ENCODE data around the gene TMCC3.
"Not testable (repeated sequence)": the region's sequence is repeated elsewhere in the genome, so short reads cannot be mapped to it uniquely, and the experiment has no call there.

TMCC3 gene, protein sequence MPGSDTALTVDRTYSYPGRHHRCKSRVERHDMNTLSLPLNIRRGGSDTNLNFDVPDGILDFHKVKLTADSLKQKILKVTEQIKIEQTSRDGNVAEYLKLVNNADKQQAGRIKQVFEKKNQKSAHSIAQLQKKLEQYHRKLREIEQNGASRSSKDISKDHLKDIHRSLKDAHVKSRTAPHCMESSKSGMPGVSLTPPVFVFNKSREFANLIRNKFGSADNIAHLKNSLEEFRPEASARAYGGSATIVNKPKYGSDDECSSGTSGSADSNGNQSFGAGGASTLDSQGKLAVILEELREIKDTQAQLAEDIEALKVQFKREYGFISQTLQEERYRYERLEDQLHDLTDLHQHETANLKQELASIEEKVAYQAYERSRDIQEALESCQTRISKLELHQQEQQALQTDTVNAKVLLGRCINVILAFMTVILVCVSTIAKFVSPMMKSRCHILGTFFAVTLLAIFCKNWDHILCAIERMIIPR

DNA sequence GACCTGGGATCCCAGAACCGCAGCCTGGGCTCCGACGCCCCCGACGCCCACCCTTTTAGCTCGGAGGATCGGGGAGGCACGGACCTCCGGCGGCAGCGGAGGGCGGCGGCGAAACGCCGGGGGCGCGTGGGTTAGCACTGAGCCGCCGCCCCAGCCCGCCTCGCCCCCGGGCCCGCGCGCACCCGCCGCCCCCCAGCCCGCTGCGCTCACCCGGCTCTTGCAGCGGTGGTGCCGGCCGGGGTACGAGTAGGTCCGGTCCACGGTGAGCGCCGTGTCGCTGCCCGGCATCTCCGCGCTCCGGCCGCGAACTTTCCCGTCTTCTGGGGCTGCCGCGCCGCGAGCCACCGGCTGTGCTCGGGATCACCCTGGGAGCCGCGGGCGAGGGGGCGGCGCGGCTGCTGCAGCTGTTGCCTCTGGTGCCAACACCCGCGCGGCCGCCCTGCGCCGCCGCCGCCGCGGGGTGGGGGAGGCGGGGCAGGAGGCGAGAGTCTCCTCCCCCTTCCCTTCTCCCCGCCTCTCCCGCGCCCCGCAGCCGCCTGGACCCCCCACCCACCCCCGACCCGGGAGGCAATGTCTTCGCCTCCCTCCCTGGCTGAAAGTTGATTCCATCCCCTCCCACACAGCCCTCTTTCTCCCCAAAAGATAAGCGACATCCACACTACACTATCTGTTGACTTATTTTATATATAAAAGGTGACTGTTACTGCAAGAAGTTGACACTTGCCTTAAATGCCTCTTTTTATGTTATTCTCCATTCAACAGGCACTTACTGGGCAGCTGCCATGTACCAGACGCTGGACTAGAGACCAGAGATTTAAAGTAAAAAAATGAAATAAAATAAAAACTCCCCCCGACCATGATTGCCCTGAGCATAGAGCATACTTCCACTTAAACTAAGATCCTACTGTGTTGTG is at the start of gene TMCC3:
Gene TMCC3 (minus strand): TSS at position 415 of the 914 bp plus-strand sequence. CDS start 127 bp downstream, at position 288.
- Mint-ChIP-seq H3K4me3 (peak within 1 kb of the TSS; percentile 90 to 93), H3K9me3 (no peaks in the 10 kb centered on the region), H3K27ac (peak within 1 kb of the TSS; percentile 89), H3K27me3 (peaks cover 21 to 26% of the 10 kb centered on the region in 2 donors), H3K4me1 (peaks cover 15 to 28% of the 10 kb centered on the region in 2 donors), H3K36me3 (peaks cover 14 to 40% of the 10 kb centered on the region in 2 donors)
- DNase-seq (no peak), ATAC-seq (replicated peaks) (peak; percentile 76 to 79)

DNA sequence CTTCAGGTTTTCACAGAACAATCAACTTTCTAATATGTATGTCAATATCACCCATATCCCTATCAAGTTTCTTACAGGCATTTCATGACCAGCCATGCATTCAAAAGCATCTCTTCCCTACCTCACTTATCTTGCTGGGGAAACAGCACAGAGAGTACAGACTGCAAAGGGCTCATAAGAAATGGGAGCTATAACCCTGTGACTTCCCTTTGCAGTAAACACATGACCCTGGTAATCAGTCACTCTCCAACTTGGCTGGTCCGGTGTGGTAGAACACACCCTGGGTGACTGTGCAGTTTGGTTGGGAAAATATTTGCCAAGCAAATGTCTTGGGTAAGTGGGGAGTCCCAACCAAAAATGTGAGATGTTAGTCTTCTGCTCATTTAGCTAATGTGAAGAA is 49.4 kb upstream of the TMCC3 start:
- Mint-ChIP-seq H3K27ac (peak overlapping the region; percentile 6), H3K4me1 (peaks cover 12 to 35% of the 10 kb centered on the region in 2 donors), H3K27me3 (no peaks in the 10 kb centered on the region), H3K4me3 (no peak overlapping the region), H3K36me3 (peaks cover 22 to 67% of the 10 kb centered on the region in 2 donors), H3K9me3 (peaks cover 0 to 6% of the 10 kb centered on the region in 2 donors)
- DNase-seq (no peak), ATAC-seq (replicated peaks) (peak; percentile 53 to 81)

DNA sequence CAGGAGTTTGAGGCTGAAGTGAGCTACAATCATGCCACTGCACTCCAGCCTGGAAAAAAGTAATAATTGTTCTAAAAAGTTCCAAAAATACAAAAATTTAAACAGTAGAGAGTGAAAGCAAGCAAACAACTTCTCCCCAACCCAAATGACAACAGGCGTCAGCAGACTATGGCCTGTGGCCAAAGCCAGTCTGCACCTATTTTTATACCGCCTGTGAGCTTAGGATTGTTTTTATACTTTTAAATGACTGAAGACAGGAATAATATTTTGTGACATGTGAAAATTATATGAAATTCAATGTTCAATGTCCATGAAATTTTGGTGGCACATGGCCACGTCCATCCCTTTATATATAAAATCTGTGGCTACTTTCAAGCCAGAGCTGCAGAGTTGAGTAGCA is 48.2 kb upstream of the TMCC3 start:
- peaks cover 13 to 27% of the 10 kb centered on the region in 2 donors for H3K4me1 Mint-ChIP-seq
- no peaks in the 10 kb centered on the region for H3K27me3 Mint-ChIP-seq
- peaks cover 20 to 61% of the 10 kb centered on the region in 2 donors for H3K36me3 Mint-ChIP-seq
- H3K27ac Mint-ChIP-seq, result peak overlapping the region; percentile 14
- no peak overlapping the region for H3K4me3 Mint-ChIP-seq
- ATAC-seq (replicated peaks) (no peak), DNase-seq (no peak)
- H3K9me3 Mint-ChIP-seq, result peaks cover 0 to 6% of the 10 kb centered on the region in 2 donors

DNA sequence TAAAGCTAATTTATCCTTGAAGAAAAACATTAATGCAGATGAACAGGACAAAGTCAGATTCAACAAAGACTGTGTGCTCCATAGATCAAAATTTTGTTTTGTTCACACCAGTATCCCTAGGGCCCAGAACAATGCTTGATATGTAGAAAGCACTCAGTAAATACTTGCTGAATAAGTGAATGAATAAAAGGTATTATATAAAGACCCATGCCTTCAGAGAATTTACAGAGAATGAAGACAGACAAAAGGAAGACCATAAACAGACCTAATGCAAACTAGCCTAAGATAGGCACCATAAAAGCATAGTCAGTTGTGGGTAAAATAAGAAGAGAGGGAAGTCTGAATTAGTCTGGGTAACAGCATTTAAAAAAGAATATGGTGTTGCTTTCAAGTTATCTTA is 47.3 kb upstream of the TMCC3 start:
- H3K27ac Mint-ChIP-seq, result no peak overlapping the region
- ATAC-seq (replicated peaks) (no peak), DNase-seq (no peak)
- H3K9me3 Mint-ChIP-seq, result peaks cover 0 to 6% of the 10 kb centered on the region in 2 donors
- peaks cover 24 to 67% of the 10 kb centered on the region in 2 donors for H3K36me3 Mint-ChIP-seq
- no peak overlapping the region for H3K4me3 Mint-ChIP-seq
- H3K4me1 Mint-ChIP-seq, result peaks cover 15 to 27% of the 10 kb centered on the region in 2 donors
- no peaks in the 10 kb centered on the region for H3K27me3 Mint-ChIP-seq

DNA sequence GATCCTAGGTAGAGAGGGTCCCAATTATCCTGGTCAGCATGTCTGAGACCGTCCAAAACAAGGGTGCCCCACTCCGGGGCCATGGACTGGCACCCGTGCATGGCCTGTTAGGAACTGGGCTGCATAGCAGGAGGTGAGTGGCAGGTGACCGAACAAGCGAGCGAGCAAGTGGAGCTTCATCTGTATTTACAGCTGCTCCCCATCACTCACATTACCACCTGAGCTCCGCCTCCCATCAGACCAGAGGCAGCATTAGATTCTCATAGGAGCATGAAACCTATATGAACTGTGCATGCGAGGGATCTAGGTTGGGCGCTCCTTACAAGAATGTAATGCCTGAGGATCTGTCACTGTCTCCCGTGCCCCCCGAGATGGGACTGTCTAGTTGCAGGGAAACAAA is 44.4 kb upstream of the TMCC3 start:
- Mint-ChIP-seq H3K4me1 (peaks cover 6 to 7% of the 10 kb centered on the region in 2 donors), H3K4me3 (no peak overlapping the region), H3K27me3 (no peaks in the 10 kb centered on the region), H3K9me3 (peaks cover 0 to 4% of the 10 kb centered on the region in 2 donors), H3K27ac (no peak overlapping the region), H3K36me3 (peaks cover 18 to 44% of the 10 kb centered on the region in 2 donors)
- ATAC-seq (replicated peaks), result no peak
- no peak for DNase-seq

DNA sequence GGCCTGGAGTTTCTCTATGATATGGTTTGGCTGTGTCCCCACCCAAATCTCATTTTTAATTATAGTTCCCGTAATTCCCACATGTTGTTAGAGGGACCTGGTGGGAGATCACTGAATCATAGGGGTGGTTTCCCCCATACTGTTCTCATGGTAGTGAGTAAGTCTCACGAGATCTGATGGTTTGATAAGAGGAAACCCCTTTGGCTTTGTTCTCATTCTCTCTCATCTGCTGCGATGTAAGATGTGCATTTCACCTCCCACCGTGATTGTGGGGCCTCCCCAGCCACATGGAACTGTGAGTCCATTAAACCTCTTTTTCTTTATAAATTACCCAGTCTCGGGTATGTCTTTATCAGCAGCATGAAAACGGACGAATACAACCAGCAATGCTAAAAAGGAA is 42.5 kb upstream of the TMCC3 start:
- ATAC-seq (replicated peaks); H3K27me3 Mint-ChIP-seq; H3K4me1 Mint-ChIP-seq; H3K4me3 Mint-ChIP-seq; DNase-seq; H3K9me3 Mint-ChIP-seq: not testable (repeated sequence)
- Mint-ChIP-seq H3K27ac (peak overlapping the region; percentile 10), H3K36me3 (peaks cover 10 to 30% of the 10 kb centered on the region in 2 donors)

DNA sequence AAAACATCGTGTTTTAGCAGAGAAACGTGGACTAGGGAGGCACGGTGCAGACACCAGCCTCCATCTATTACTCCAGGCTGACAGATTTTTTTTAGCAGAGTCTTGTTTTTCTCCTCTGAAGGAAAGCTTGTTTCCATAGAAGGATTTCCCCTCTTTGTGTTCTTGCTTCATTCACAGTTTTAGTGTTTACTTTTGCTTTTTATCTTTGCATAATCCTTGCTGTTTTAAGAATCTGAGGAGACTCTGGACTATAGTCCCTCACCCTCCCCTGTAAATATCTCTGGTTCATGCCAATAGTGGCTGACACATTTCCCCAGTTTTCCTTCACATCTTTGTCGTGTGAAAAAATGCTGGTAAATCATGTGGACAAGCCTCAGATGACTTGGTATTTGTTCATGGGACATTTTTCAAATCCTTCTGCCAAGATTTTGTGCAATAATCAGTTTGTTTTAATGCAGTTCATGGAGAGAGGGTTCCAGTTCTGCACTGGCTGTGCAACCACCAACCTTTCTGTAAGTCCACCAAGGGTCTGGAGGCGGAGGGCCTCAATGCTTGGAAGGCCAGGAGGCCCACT is 39.9 kb upstream of the TMCC3 start:
- no peak for DNase-seq
- H3K4me3 Mint-ChIP-seq, result no peak overlapping the region
- no peak overlapping the region for H3K27ac Mint-ChIP-seq
- no peak for ATAC-seq (replicated peaks)
- H3K36me3 Mint-ChIP-seq, result peaks cover 10 to 11% of the 10 kb centered on the region in 2 donors
- H3K4me1 Mint-ChIP-seq, result peaks cover 0 to 7% of the 10 kb centered on the region in 2 donors
- H3K9me3 Mint-ChIP-seq, result no peaks in the 10 kb centered on the region
- H3K27me3 Mint-ChIP-seq, result no peaks in the 10 kb centered on the region

DNA sequence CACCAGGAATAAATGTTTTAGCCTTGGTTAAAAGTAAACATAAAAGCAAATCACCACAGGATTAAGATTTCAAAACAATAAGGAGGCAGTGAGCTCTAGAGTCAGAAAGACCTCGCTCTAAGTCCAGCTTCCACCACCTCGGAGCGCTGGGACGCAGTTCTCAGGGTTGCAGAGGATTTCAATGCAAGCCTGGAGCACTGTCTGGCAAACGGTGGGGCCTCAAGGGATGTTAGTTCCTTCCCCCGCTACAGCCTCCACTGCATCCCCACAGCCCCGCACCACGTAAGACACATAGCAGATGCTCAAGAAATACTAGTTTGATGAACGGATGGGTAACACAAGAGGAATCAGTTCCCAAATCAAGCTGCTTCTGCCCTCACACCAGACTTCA is 39.3 kb upstream of the TMCC3 start:
- Mint-ChIP-seq H3K36me3 (peaks cover 11 to 12% of the 10 kb centered on the region in 2 donors), H3K9me3 (no peaks in the 10 kb centered on the region), H3K4me3 (no peak overlapping the region), H3K4me1 (peaks cover 0 to 6% of the 10 kb centered on the region in 2 donors), H3K27me3 (no peaks in the 10 kb centered on the region), H3K27ac (no peak overlapping the region)
- ATAC-seq (replicated peaks) (no peak), DNase-seq (no peak)

DNA sequence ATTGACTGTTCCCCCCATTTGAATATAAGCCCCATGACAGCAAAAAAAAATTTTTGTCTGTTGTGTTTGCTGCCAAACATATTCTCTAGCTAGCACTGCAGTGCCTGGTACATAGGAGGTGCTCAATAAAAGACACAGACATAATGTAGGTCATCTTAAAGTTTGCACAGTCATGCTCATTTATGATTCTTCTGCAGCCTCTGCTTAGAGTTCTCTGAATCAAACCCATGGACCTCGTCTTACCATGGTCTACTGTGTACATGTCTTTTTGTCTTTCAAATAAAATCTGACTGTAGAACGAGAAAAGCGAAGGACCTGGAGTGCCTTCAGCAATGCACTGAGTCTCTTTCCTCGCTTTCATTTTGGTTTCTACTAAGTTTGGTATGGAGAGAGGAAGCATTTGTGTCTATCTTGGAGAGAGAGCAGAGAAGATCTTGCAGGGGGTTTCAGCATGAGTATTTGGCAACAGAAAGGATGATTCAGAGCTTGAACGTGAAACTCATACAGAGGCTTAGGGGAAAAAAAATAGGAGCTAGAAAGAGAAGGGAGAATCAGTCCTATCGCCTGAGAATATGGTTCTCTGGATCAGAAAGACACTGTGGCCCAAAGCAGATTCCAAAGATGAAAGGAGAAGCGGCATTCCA is 38.8 kb upstream of the TMCC3 start:
- no peak for DNase-seq
- Mint-ChIP-seq H3K27ac (no peak overlapping the region), H3K4me3 (no peak overlapping the region), H3K9me3 (no peaks in the 10 kb centered on the region), H3K27me3 (no peaks in the 10 kb centered on the region), H3K4me1 (peaks cover 0 to 4% of the 10 kb centered on the region in 2 donors), H3K36me3 (peaks cover 12 to 16% of the 10 kb centered on the region in 2 donors)
- ATAC-seq (replicated peaks), result peak in 1 of 2 donors; percentile 64

DNA sequence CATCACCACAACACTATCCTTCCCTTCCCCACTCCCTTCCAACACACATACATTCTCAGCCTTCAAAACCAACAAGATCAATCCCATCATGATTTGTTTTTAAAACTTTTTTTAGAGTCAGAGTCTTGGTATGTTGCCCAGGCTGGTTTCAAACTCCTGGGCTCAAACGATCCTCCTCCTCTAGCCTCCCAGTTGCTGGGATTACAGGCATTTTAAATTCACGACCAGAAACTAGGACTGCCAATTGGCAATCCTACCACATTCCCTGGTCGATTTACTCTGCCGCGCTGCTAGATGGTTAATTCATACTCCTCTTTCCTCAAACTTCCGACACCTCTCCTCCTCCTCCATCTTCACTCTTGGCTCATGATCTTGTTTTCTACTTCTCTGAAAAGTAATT is 37.5 kb upstream of the TMCC3 start:
- Mint-ChIP-seq H3K27me3 (no peaks in the 10 kb centered on the region), H3K9me3 (no peaks in the 10 kb centered on the region), H3K4me1 (peaks cover 4 to 8% of the 10 kb centered on the region in 2 donors), H3K4me3 (no peak overlapping the region), H3K27ac (no peak overlapping the region), H3K36me3 (peaks cover 10 to 15% of the 10 kb centered on the region in 2 donors)
- no peak for ATAC-seq (replicated peaks)
- DNase-seq, result no peak

DNA sequence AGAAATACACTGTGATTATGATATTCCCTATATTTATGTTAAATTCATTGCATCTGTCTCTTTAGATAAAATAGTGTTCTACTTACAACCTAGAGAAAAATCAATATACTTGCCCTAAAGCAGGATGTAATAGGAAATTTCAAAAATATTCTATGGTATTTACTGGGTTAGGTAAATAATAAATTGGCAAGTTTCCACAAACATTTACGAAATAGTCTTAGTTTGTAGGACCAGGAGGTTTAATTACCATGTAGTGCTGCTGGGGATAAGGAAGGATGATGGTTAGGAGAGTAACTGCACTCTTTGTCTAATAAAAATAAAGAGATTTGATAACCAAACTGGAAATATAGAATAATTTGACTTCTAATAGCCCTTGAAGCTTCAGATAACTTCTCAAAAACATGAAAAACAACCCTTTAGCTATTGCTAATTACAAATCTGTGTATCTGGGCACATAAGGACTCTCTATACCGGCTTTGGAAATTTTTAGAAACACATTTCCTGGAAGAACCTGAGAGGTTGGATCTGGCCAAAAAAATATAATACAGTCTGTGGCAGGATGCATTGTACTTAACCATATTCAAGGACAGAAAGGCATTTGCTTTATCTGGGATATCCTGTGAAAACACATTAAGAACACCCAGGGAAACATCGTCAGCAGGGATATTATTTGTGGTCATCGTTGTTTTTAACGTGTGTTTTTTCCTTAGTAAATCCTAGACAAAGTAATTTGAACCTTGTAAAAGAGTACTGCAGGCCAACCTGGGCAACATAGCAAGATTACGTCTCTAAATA is 36.7 kb upstream of the TMCC3 start:
- Mint-ChIP-seq H3K27me3 (no peaks in the 10 kb centered on the region), H3K4me1 (peaks cover 4 to 17% of the 10 kb centered on the region in 2 donors), H3K9me3 (no peaks in the 10 kb centered on the region), H3K36me3 (peaks cover 6 to 11% of the 10 kb centered on the region in 2 donors), H3K27ac (no peak overlapping the region), H3K4me3 (no peak overlapping the region)
- no peak for DNase-seq
- no peak for ATAC-seq (replicated peaks)

DNA sequence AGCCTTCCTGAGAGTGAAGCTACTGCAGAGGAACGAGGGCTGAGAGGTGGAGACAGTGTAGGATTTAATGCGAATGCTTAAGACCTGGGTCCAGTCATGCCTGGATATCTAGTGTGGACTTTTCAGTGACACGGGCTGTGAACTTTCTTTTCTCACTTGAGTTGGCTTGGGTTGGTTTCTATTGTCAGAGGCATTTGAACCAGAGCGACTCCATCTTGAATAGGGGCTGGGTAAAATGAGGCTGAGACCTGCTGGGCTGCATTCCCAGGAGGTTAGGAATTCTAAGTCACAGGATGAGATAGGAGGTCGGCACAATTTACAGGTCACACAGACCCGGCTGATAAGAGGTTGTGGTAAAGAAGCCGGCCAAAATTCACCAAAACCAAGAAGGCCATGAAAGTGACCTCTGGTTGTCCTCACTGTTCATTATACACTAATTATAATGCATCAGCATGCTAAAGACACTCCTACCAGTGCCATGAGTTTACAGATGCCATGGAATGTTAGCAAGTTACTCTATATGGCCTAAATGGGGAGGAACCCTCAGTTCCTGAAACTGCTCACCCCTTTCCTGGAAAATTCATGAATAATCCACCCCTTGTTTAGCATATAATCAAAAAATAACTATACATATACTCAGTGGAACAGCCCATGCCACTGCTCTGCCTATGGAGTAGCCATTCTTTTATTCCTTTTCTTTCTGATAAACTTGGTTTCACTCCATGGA is 34.2 kb upstream of the TMCC3 start:
- H3K4me1 Mint-ChIP-seq, result peaks cover 4 to 17% of the 10 kb centered on the region in 2 donors
- peaks cover 3 to 4% of the 10 kb centered on the region in 2 donors for H3K9me3 Mint-ChIP-seq
- H3K36me3 Mint-ChIP-seq, result peaks cover 7 to 26% of the 10 kb centered on the region in 2 donors
- ATAC-seq (replicated peaks) (no peak), DNase-seq (no peak)
- no peaks in the 10 kb centered on the region for H3K27me3 Mint-ChIP-seq
- H3K27ac Mint-ChIP-seq, result no peak overlapping the region
- H3K4me3 Mint-ChIP-seq, result no peak overlapping the region

Data from stimulated activated naive B cell treated with anti-CD40 and anti-IgM and Interleukin-4, amounts not matched to agents 10 μg/mL and 1 μg/mL and 100 μg/mL, for 72 hours (primary cell).